Measurements from ENCODE around the gene L2HGDH. TPM values are rescaled to one million over a fixed set of nuclear protein-coding genes. Genes with fewer than 3 reads are reported as not detected.

L2HGDH gene
- total RNA-seq, 4 donors from 2014 or later: 0.80 to 73.3 (median 8.3) TPM

GRCh38 chr14:50225974-50226297 lies 86.1 kb downstream of the L2HGDH start:
- Histone ChIP-seq H3K9me3 (no peaks in the 10 kb centered on the region), H3K4me3 (no peak overlapping the region), H3K27ac (peak overlapping the region; percentile 39 to 67 (median 56)), H3K27me3 (no peaks in the 10 kb centered on the region), H3K36me3 (no peaks in the 10 kb centered on the region), H3K4me1 (peaks cover 31 to 71% (median 39%) of the 10 kb centered on the region in 4 donors)
- DNase-seq: no peak
- TF ChIP-seq CTCF (IDR thresholded peaks at IDR 0.05) (no peak), EP300 (IDR thresholded peaks at IDR 0.05; ENCODE audit: low read depth) (no peak), POLR2A (IDR thresholded peaks at IDR 0.05) (no peak), POLR2AphosphoS5 (IDR thresholded peaks at IDR 0.05) (no peak)
- intact Hi-C loops (cut with DNase I; ENCODE audit: low total_unique reads): no loop called here
- WGBS, 2 donors (ENCODE audit: low coverage in 1 of 2): 36 to 49% methylated on average over 5 of the region's 5 CpGs
- in situ Hi-C loops (cut with MboI; ENCODE audit: low pct_ligation_motif_present in 1 of 4, low pct_unique_long_range_greater_than_20kb in 1 of 4, low sequenced_read_pairs in 3 of 4): no loop called here

GRCh38 chr14:50225067-50225973 lies 86.7 kb downstream of the L2HGDH start:
- peak in 1 of 3 donors; percentile 16 for TF ChIP-seq POLR2AphosphoS5 (IDR thresholded peaks at IDR 0.05)
- TF ChIP-seq POLR2A (IDR thresholded peaks at IDR 0.05): no peak
- DNase-seq: no peak
- H3K27ac ChIP-seq: peak overlapping the region; percentile 39 to 67 (median 56)
- H3K9me3 ChIP-seq: no peaks in the 10 kb centered on the region
- peaks cover 31 to 71% (median 43%) of the 10 kb centered on the region in 4 donors for H3K4me1 ChIP-seq
- H3K36me3 ChIP-seq: no peaks in the 10 kb centered on the region
- WGBS, 2 donors (ENCODE audit: low coverage in 1 of 2): 47 to 55% methylated on average over 3 to 5 of the region's 5 CpGs
- no peaks in the 10 kb centered on the region for H3K27me3 ChIP-seq
- intact Hi-C loops (cut with DNase I; ENCODE audit: low total_unique reads) (no loop called here), in situ Hi-C loops (cut with MboI; ENCODE audit: low pct_ligation_motif_present in 1 of 4, low pct_unique_long_range_greater_than_20kb in 1 of 4, low sequenced_read_pairs in 3 of 4) (no loop called here)
- H3K4me3 ChIP-seq: no peak overlapping the region

- DNase-seq: no peak
- intact Hi-C loops (cut with DNase I; ENCODE audit: low total_unique reads) (no loop called here), in situ Hi-C loops (cut with MboI; ENCODE audit: low pct_ligation_motif_present in 1 of 4, low pct_unique_long_range_greater_than_20kb in 1 of 4, low sequenced_read_pairs in 3 of 4) (no loop called here)
- no peaks in the 10 kb centered on the region for H3K9me3 ChIP-seq
- peaks cover 17 to 44% (median 31%) of the 10 kb centered on the region in 4 donors for H3K4me1 ChIP-seq
- no peak overlapping the region for H3K4me3 ChIP-seq
- no peaks in the 10 kb centered on the region for H3K36me3 ChIP-seq
- 69 to 88% methylated on average over 1 of the region's 1 CpG for WGBS, 2 donors (ENCODE audit: low coverage in 1 of 2)
- TF ChIP-seq POLR2AphosphoS5 (IDR thresholded peaks at IDR 0.05) (no peak), CTCF (IDR thresholded peaks at IDR 0.05) (no peak), EP300 (IDR thresholded peaks at IDR 0.05; ENCODE audit: low read depth) (no peak), POLR2A (IDR thresholded peaks at IDR 0.05) (no peak)
- no peaks in the 10 kb centered on the region for H3K27me3 ChIP-seq
- H3K27ac ChIP-seq: no peak overlapping the region
Observed at GRCh38 chr14:50222055-50222613, 89.9 kb downstream of the L2HGDH start.

GRCh38 chr14:50218501-50218900 lies 93.5 kb downstream of the L2HGDH start:
- TF ChIP-seq POLR2AphosphoS5 (IDR thresholded peaks at IDR 0.05): no peak
- no peak for TF ChIP-seq EP300 (IDR thresholded peaks at IDR 0.05; ENCODE audit: low read depth)
- no peak for TF ChIP-seq POLR2A (IDR thresholded peaks at IDR 0.05)
- no peak for TF ChIP-seq CTCF (IDR thresholded peaks at IDR 0.05)
- intact Hi-C loops (cut with DNase I; ENCODE audit: low total_unique reads): no loop called here
- WGBS, 2 donors (ENCODE audit: low coverage in 1 of 2): 60 to 78% methylated on average over 1 to 5 of the region's 5 CpGs
- Histone ChIP-seq H3K4me3 (no peak overlapping the region), H3K27ac (no peak overlapping the region), H3K36me3 (no peaks in the 10 kb centered on the region), H3K27me3 (no peaks in the 10 kb centered on the region), H3K4me1 (peaks cover 0 to 40% (median 20%) of the 10 kb centered on the region in 4 donors), H3K9me3 (no peaks in the 10 kb centered on the region)
- in situ Hi-C loops (cut with MboI; ENCODE audit: low pct_ligation_motif_present in 1 of 4, low pct_unique_long_range_greater_than_20kb in 1 of 4, low sequenced_read_pairs in 3 of 4): no loop called here
- DNase-seq: no peak
